ENCODE data around the gene SCO1.

- no peak for TF ChIP-seq CTCF (IDR thresholded peaks at IDR 0.05; ENCODE audit: extremely low read depth in 1 of 2, insufficient read depth in 1 of 2, low read depth in 1 of 2, low read length in 2 of 2)
- no peak for TF ChIP-seq POLR2A (IDR thresholded peaks at IDR 0.05; ENCODE audit: low read depth, low read length)
- no peak for TF ChIP-seq POLR2AphosphoS5 (IDR thresholded peaks at IDR 0.05; ENCODE audit: insufficient read depth, low read depth, low read length)
- TF ChIP-seq EZH2 (IDR thresholded peaks at IDR 0.05; ENCODE audit: borderline replicate concordance, low read depth, low read length, severe bottlenecking), result no peak
These were observed 30.4 kb downstream of the SCO1 start for GRCh38 chr17:10666906-10667305.
